ENCODE results near the gene TMEM47.

- TF ChIP-seq POLR2AphosphoS5 (IDR thresholded peaks at IDR 0.05; ENCODE audit: low read depth) (no peak), CTCF (conservative IDR thresholded peaks at IDR 0.05; ENCODE audit: low read depth in 2 of 2) (no peak), EZH2phosphoT487 (IDR thresholded peaks at IDR 0.05; ENCODE audit: unreplicated experiment) (no peak), NANOG (IDR thresholded peaks at IDR 0.05; ENCODE audit: borderline replicate concordance) (no peak), ZNF462 (CRISPR knock-in tag; IDR thresholded peaks at IDR 0.05) (no peak), REST (IDR thresholded peaks at IDR 0.05; ENCODE audit: unreplicated experiment) (no peak), EZH2 (IDR thresholded peaks at IDR 0.05; ENCODE audit: low read depth, unreplicated experiment) (no peak), CREB1 (CRISPR knock-in tag; IDR thresholded peaks at IDR 0.05; ENCODE audit: low read depth) (no peak), JUNB (IDR thresholded peaks at IDR 0.05; ENCODE audit: unreplicated experiment) (no peak)
These were observed 32.7 kb downstream of the TMEM47 start for GRCh38 chrX:34624416-34624815.

Data from GM23338 (cell line).